ENCODE measurements around the gene DKKL1.
"Not testable (repeated sequence)": the region's sequence is repeated elsewhere in the genome, so short reads cannot be mapped to it uniquely, and the experiment has no call there.

Gene DKKL1

DNA sequence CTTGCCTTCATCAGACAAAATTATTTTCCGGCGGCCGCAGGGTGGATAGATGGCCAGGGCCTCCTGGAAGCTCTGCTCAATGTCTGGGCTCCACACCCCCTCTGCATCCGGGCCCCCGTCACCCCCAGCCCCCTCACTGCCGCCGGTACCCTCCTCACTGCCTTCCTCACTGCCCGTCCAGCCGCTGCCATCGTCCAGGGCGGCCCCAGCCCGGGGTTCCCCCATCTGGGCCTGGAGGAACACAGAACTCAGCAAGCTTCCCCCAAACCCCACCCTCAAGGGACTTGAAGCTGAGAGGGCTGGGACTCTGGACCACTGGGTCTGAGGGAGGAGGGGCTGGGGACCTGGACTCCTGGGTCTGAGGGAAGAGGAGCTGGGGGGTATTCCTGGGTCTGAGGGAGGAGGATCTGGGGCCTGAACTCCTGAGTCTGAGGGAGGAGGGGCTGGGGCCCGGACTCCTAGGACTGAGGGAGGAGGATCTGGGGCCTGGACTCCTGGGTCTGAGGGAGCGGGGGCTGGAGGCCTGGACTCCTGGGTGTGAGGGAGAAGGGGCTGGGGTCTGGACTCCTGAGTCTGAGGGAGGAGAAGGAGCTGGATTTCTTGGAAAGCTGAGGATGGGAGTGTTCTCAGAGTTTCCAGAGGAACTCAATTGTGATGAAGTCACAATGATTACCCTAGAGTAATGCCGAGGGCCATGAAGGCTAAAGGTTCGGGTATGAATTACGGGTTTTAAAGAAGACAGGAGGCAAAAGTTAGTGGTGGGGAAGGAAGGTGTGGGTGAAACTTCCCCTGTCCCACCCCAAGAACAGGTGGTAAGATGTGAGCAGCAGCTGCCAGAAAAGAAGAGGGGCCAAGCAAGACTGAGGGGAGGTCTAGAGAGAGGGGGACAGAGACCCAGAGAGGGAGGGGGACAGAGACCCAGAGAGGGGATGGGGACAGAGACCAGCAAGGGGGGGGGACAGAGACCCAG, 3.5 kb upstream of the DKKL1 start:
- DNase-seq = peak in 1 of 10 donors; percentile 31
- intact Hi-C loops (cut with DNase I) = no loop called here

DNA sequence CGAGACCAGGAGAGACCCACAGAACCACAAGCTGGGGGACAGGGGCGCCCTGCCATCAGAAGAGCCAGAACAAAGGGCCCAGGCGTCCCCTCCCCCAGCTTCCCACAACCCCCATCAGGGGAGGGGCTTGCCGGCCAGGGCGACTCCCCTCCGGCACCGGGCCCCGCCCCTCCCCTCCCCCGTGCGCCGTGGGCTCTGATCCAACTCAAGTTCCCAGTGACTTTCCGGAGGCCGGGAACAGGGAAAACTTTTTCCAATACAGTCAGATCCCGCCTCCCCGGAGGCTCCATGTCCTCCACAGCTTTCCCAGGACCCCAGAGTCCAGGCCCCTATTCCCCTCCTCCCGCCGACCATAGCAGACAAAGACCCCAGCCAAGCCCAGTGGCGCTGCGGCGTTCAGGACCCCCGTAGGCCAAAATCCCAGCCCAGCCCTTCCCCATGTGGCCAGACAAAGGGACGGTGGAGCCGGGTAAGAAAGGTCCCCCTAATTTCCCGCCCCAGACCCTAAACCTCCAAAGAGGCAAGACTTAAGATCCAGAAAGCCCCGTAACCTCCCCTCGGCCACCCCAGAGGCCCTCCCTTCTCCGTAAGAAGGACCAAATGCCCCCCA, 2.1 kb upstream of the DKKL1 start:
- intact Hi-C loops (cut with DNase I) = no loop called here
- peak in 1 of 10 donors; percentile 80 for DNase-seq

DNA sequence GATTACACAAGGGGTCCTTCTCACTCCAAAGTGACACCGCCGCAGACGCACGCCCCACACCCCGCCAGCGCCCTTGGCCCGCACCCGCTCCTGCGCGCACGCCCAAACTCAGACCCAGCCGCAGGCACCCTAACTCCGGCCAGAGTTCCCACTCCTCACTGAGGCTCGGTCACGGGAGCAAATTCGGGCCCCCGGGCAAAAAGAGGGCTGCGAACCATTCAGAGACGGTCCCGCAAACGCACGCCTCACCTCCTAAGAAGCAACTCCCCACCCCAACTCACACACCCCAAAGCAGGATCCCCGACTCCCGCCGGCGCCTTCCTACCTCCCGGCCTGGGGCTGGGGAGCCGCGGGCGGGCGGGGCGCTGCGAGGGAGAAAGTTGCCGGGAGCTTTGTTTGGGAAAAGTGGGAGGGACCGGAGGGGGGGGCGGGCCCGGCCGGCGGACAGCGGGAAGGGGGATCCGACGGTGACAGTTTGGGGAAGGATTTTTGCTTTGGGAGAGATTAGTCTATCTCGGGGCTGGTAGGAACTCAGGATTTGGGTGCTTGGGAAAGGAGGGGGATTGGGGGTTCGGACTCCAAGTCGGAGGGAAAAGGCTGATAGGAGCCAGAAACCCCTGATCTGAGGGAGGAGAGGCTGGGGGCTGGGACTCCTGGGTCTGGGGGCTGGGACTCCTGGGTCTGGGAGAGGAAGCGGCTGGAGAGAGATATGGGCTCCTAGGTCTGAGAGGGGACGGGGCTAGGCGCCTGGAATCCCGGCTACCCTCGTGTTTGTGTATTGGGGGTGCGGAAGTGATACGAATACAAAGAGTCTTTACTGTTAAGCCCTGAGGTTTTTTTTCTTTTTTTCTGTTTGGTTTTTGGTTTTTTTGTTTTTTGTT, 1.4 kb upstream of the DKKL1 start, which contains the start of gene TEAD2:
TEAD2 (minus strand) TSS at position 369 of the 881 bp plus-strand sequence. CDS start 2,341 bp downstream, outside the sequence.
- intact Hi-C loops (cut with DNase I) = no loop called here
- peak in 1 of 10 donors; percentile 66 for DNase-seq

DNA sequence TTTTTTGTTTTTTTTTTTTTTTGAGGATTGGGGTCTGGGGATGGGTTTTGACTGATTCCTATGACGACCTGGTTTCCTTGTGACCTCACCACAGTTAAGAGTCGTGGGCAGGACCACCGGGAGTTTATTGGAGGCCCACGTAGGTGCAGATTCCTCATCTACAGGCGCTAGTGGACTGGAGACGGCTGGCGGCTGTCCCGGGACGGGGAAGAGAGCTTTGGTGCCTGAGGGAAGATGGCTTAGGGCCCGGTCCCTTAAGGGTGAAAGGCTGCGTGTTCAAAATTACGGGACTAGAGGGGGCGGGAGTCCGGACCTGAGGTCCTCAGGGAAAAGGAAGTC, 779 bp upstream of the DKKL1 start:
- DNase-seq = peak in 1 of 10 donors; percentile 81

GRCh38 chr19:49364083-49364737, 533 bp downstream of the DKKL1 start:
- DNase-seq = peak in 1 of 10 donors; percentile 59
- intact Hi-C loops (cut with DNase I) = no loop called here

More for the DNA sequence above, 779 bp upstream of the DKKL1 start:
- intact Hi-C loops (cut with DNase I) = no loop called here

DNA sequence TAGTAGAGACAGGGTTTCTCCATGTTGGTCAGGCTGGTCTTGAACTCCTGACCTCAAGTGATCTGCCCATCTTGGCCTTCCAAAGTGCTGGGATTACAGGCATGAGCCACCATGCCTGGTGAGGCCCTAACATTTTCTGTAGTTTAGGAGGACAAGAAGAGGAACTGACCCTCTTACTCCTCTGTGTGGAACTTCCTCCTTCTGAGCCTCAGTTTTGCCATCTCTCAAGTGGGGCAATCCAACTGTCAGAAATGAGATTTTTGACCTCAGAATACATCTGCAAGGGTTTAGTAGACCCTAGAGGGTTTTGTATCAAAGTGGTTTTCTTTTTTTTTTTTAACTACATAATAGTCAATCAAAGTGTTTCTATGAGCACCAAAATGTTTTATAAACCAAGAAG, 2.4 kb downstream of the DKKL1 start:
- no peak for DNase-seq
- intact Hi-C loops (cut with DNase I) = no loop called here

DNA sequence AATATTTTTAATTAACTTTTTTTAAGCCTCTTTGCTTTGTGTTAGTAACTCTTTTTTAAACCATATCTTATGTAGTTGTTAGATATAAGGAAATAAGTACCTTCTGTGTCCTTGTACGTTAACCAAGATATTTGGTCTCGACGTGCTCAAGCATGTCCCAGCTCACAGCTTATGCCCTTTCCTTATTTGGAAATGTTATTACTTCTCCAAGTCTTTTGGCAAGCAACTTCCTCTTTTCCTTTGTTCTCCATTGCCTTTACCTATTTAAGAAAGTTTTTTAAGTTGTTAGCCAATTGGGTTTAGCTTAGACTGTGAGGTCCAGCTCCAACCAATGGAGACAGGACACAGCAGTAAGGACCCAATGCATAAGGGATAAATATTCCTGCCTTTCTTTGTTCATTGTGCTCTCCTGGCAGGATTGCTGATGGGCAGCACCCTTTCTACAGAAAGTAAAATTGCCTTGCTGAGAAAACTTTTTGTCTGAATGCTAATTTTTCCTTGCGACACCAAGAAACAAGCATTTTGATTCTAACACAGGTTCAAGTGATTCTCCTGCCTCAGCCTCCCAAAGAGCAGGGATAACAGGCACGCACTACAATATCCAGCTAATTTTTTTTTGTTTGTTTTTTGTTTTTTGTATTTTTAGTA, 5.2 kb downstream of the DKKL1 start:
- intact Hi-C loops (cut with DNase I) = no loop called here
- DNase-seq = no peak

DNA sequence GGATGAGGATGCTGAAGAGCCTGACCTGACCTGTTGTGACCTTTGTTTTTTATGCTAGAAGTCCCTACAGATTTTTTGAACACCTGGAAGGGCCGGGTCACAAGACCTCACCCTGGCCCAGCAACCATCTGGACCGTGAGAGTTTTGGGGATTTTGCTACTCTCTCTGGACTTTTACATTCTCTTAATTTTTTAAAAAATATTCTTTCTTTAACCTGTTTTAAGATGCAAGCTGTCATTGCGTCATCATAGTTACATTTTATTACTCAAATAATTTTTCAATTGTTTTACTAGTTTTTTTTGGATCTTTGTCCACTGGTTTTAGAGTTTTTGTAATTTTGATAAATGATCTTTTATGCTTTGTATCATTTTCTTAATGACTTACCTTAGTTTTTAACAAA, 7.5 kb downstream of the DKKL1 start:
- intact Hi-C loops (cut with DNase I) = no loop called here
- peak in 1 of 10 donors; percentile 8 for DNase-seq

DNA sequence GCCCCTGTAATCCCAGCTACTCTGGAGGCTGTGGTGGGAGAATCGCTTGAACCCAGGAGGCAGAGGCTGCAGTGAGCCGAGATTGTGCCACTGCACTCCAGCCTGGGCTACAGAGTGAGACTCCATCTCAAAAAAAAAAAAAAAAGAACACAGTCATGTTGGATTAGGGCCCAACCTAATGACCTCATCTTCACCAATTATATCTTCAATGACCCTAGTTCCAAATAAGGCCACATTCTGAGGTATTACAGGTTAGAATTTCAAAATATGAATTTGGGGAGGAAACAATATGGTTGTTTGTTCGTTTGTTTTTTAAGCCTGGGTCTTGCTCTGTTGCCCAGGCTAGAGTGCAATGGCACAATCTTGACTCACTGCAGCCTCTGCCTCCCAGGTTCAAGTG, 9.5 kb downstream of the DKKL1 start:
- DNase-seq; intact Hi-C loops (cut with DNase I): not testable (repeated sequence)

DNA sequence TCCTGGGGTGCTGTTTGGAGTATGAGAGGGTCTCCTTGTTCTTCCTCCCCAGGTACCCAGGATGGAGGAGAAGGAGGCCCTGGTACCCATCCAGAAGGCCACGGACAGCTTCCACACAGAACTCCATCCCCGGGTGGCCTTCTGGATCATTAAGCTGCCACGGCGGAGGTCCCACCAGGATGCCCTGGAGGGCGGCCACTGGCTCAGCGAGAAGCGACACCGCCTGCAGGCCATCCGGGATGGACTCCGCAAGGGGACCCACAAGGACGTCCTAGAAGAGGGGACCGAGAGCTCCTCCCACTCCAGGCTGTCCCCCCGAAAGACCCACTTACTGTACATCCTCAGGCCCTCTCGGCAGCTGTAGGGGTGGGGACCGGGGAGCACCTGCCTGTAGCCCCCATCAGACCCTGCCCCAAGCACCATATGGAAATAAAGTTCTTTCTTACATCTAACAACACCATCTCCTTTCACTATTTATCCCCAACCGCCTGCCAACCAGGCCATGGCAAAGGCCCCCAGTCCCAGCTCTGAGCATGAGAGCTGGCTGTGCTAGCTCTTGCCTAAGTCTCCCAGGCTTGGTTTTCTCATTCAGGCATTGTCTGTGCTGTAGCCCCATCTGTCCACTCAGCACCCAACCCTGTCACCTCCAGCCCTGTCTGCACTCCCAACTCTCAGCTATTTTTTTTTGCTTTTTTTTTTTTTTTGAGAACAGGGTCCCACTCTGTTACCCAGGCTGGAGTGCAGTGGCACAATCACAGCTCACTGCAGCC, 11.2 kb downstream of the DKKL1 start:
- intact Hi-C loops (cut with DNase I) = no loop called here
- DNase-seq = peak in 2 of 10 donors; percentile 37 to 72

- intact Hi-C loops (cut with DNase I) = no loop called here
- DNase-seq = no peak
Observed at GRCh38 chr19:49378512-49378911, 14.8 kb downstream of the DKKL1 start.

DNA sequence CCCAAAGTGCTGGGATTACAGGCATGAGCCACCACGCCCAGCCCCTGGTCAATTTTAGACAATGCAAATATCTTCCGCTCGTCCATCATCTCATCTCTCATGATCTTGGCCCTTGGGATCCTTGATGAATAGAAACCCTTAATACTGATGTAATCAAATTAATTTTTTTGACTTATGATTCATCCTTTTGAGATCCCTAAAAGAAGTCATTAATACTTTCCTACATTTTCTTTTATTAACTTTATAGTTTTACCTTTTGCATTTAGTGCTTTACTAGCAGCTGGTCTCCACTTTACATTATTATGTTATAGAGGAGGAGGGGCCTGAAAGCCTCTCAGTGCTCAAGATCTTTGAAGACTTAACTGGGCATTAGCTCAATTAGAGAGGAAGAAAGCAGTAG, 16.7 kb downstream of the DKKL1 start:
- DNase-seq = peak in 1 of 10 donors; percentile 37
- intact Hi-C loops (cut with DNase I) = no loop called here

DNA sequence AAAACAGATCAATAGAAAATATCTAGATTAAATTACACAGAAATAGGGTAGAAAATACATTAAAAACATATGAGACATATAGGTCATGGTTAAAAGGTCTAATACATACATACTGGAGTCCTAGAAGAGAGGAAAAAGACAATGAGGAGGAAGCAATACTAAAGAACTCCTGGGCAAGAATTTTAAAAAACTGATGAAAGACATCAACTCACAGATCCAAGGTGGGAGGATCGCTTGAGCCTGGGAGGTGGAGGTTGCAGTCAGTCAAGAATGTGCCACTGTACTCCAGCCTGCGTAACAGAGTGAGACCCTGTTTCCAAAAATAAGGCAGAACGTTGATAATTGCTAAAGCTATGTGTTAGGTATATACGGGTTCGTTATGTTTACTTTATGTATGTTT, 19.0 kb downstream of the DKKL1 start:
- no peak for DNase-seq
- intact Hi-C loops (cut with DNase I) = no loop called here

GRCh38 chr19:49383599-49383998, 19.9 kb downstream of the DKKL1 start:
- intact Hi-C loops (cut with DNase I) = no loop called here

DNA sequence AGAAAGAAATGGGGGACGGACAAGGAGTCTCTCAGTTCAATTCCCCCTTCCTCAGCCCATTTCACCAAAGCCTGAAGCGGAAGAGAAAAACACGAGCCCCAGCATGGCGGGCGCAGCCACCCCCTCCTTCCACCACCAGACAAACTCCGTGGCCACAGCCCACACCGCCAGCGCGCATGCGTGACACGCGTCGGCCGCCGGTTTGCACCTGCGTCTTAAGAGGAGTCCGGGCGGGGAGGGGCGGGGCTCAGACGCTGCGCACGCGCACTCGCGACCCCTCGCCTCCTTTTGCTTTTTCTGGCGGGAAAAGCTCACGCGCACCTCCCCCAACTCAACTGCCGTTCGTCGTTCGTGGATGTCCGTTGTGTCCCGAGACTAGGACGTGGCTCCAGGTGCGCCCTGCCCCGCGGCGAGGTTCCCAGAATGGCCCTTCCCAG, 24.3 kb downstream of the DKKL1 start, which contains the start of gene KASH5:
KASH5 (plus strand) TSS at position 314 of the 437 bp plus-strand sequence. CDS start 2,635 bp downstream, outside the sequence.
- intact Hi-C loops (cut with DNase I) = no loop called here
- DNase-seq = peak in 8 of 10 donors; percentile 34 to 92 (median 50)

More at GRCh38 chr19:49383599-49383998, 19.9 kb downstream of the DKKL1 start:
- DNase-seq = no peak

DNA sequence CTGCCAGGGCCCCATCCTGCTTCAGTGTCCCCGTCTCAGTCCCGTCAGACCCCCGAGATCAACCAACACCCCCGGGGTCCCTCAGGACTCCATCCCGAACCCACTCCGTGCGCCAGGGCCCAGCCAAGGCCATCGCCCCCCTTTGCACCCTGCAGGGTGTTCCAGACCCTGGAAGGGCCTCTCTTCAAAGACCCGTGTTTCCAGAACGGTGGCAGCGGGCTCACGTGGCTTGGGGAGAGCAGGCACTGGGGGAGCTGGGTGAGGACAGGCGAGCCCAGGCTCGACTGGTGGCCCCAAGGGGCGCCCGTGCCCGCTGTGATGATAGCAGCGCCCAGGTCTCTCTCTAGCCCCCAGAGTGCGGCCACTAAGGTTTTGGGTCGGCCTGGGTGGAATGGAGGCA, 25.7 kb downstream of the DKKL1 start:
- intact Hi-C loops (cut with DNase I) = no loop called here
- DNase-seq = no peak

GRCh38 chr19:49390131-49390928, 26.7 kb downstream of the DKKL1 start:
- DNase-seq = no peak
- intact Hi-C loops (cut with DNase I) = no loop called here

DNA sequence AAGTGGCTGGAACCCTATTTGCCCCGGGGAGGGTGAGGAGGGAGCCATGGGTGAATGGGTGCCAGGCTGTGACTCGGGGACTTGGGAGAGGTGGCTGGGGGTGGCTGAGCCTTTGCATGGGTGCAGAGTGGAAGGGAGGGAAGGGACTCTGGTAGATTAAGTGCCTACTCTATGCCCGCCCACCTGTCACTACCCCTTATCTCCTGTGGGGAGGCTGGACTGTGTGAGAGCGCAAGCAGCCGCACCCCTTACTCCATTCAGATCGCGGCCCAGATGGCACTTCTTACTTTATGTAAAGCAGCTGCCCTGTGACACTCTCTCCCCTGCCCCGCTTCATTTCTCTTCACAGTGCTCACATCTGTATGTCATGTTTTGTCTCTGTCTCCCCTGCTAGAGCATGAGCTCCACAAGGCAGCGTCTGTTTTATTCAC, 27.3 kb downstream of the DKKL1 start:
- no peak for DNase-seq
- intact Hi-C loops (cut with DNase I) = no loop called here

Measured in posterior cingulate gyrus (tissue), 11 donors.